Measurements from ENCODE around the gene ABCA5. TPM values are rescaled to one million over a fixed set of nuclear protein-coding genes. Genes with fewer than 3 reads are reported as not detected.

Gene ABCA5
- total RNA-seq, 1 experiment from 2014 or later: 4.5 TPM

DNA sequence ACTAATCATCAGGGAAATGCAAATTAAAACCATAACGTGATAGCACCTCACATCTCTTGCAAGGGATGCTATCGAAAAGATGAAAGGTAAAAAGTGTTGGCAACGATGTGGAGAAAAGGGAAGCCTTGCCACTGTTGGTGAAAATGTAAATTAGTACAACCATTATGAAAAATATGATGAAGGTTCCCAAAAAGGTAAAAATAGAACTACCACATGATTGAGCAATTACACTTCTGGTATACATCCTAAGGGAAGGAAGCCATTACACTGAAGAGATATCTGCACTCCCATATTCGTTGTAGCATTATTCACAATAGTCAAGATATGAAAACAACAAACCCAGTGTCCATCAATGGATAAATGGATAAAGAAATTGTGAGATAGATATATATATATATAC, 119.8 kb downstream of the ABCA5 start:
- no peaks in the 10 kb centered on the region for H4K20me1 ChIP-seq (ENCODE audit: control insufficient read depth, insufficient read depth, insufficient read length)
- H2BK120ac ChIP-seq (ENCODE audit: low read depth, low read length, poor library complexity, severe bottlenecking): no peak overlapping the region
- no peaks in the 10 kb centered on the region for H3K9me3 ChIP-seq (ENCODE audit: control insufficient read depth, low read depth, low read length)
- H3K9ac ChIP-seq (ENCODE audit: extremely low read depth, insufficient read length, low read length): no peak overlapping the region
- H2AK5ac ChIP-seq (ENCODE audit: insufficient read length, low read length): no peak overlapping the region
- Mint-ChIP-seq H3K9me3 (no peaks in the 10 kb centered on the region), H3K36me3 (ENCODE audit: insufficient read depth in 1 of 3, low read depth in 3 of 3) (no peaks in the 10 kb centered on the region), H3K4me3 (no peak overlapping the region), H3K27me3 (ENCODE audit: low read depth) (no peaks in the 10 kb centered on the region), H3K27ac (no peak overlapping the region), H3K4me1 (peaks cover 0 to 3% of the 10 kb centered on the region in 2 experiments; a peak in 1 of 4 replicates)
- no peak overlapping the region for H2BK20ac ChIP-seq (ENCODE audit: low read depth, low read length, poor library complexity, severe bottlenecking)
- H2AFZ ChIP-seq (ENCODE audit: low read length): no peak overlapping the region
- no peaks in the 10 kb centered on the region for H3K79me2 ChIP-seq (ENCODE audit: insufficient read depth, low read length)
- no peak overlapping the region for H3K14ac ChIP-seq (ENCODE audit: insufficient read depth, low read length)
- no peak for DNase-seq
- H3K4ac ChIP-seq (ENCODE audit: low read depth, low read length): no peak overlapping the region
- H2BK5ac ChIP-seq (ENCODE audit: insufficient read length, low read length): no peak overlapping the region
- no peak overlapping the region for H4K8ac ChIP-seq (replicated peaks; ENCODE audit: insufficient read length, low read depth, low read length)
- H3K4me2 ChIP-seq (ENCODE audit: insufficient read depth, insufficient read length, low read length): no peak overlapping the region
- no peak overlapping the region for H2BK15ac ChIP-seq (ENCODE audit: low read depth, low read length)
- H4K5ac ChIP-seq (ENCODE audit: insufficient read length, low read depth, low read length): no peak overlapping the region
- H3K4me1 ChIP-seq (ENCODE audit: insufficient read depth, low read length): no peaks in the 10 kb centered on the region
- no peak overlapping the region for H3K18ac ChIP-seq (ENCODE audit: insufficient read length, low read depth, low read length)
- H3K27ac ChIP-seq (ENCODE audit: insufficient read length, low read depth, low read length): no peak overlapping the region
- no CpG with 5 or more reads among the region's 4 CpGs for WGBS (ENCODE audit: extremely low coverage, insufficient read length, low lambda C conversion rate)
- no peaks in the 10 kb centered on the region for H3K23me2 ChIP-seq (ENCODE audit: insufficient read length, low read depth, low read length, poor library complexity, severe bottlenecking)
- H3K79me1 ChIP-seq (ENCODE audit: insufficient read depth, low read depth, low read length, poor library complexity, severe bottlenecking): no peaks in the 10 kb centered on the region
- no peak overlapping the region for H3K23ac ChIP-seq (ENCODE audit: insufficient read length, low read depth, low read length)
- no peak for TF ChIP-seq CTCF (conservative IDR thresholded peaks at IDR 0.05)
- no peak overlapping the region for H4K91ac ChIP-seq (ENCODE audit: insufficient read length, low read depth, low read length)
- no peaks in the 10 kb centered on the region for H3K27me3 ChIP-seq (ENCODE audit: insufficient read depth, low read length)
- H3T11ph ChIP-seq (ENCODE audit: low read length): no peak overlapping the region
- no peak overlapping the region for H3K56ac ChIP-seq (ENCODE audit: insufficient read length, low read depth, low read length)
- no peak overlapping the region for H2BK12ac ChIP-seq (ENCODE audit: insufficient read length, low read depth, low read length)

Data from H9 (cell line).